Neuron (in vitro differentiated cells): ENCODE measurements around the gene HECTD1.
"Not testable (repeated sequence)": the region's sequence is repeated elsewhere in the genome, so short reads cannot be mapped to it uniquely, and the experiment has no call there.

Source experiments
- H2AFZ ChIP-seq: one replicate; pipeline ENCODE4 v1.6.1; 2013; ENCODE audit warnings: low read depth, mild to moderate bottlenecking, inconsistent platforms, low read length, moderate library complexity
- H3K27me3 ChIP-seq: one replicate; pipeline ENCODE4 v1.6.1; 2013; ENCODE audit warnings: low read length; ENCODE audit not compliant: insufficient read depth
- H3K36me3 ChIP-seq: one replicate; pipeline ENCODE4 v1.6.1; 2013; ENCODE audit warnings: low read length; ENCODE audit not compliant: insufficient read depth
- H3K4me1 ChIP-seq: one replicate; pipeline ENCODE4 v1.6.1; 2013; ENCODE audit warnings: low read length; ENCODE audit not compliant: insufficient read depth
- H3K4me3 ChIP-seq: 2 replicates; pipeline ENCODE4 v1.5.1; 2013; ENCODE audit warnings: mild to moderate bottlenecking, low read length, moderate library complexity
- H3K9me3 ChIP-seq: one replicate; pipeline ENCODE4 v1.6.1; 2013; ENCODE audit warnings: low read length

The HECTD1 gene

GRCh38 chr14:31219169-31219568 is 11.6 kb upstream of the HECTD1 start:
- H3K9me3 ChIP-seq = no peaks in the 10 kb centered on the region
- no peak overlapping the region for H2AFZ ChIP-seq
- H3K27me3 ChIP-seq = no peaks in the 10 kb centered on the region
- H3K4me1 ChIP-seq = no peaks in the 10 kb centered on the region
- H3K4me3 ChIP-seq = no peak overlapping the region
- H3K36me3 ChIP-seq = no peaks in the 10 kb centered on the region

- H3K27me3 ChIP-seq = no peaks in the 10 kb centered on the region
- no peaks in the 10 kb centered on the region for H3K36me3 ChIP-seq
- no peaks in the 10 kb centered on the region for H3K4me1 ChIP-seq
- no peak overlapping the region for H2AFZ ChIP-seq
- no peaks in the 10 kb centered on the region for H3K9me3 ChIP-seq
- no peak overlapping the region for H3K4me3 ChIP-seq
Measured at GRCh38 chr14:31216359-31216758, 8.8 kb upstream of the HECTD1 start.

- Histone ChIP-seq H3K9me3 (no peaks in the 10 kb centered on the region), H3K36me3 (no peaks in the 10 kb centered on the region), H3K4me3 (no peak overlapping the region)
Measured at GRCh38 chr14:31212893-31213292, 5.3 kb upstream of the HECTD1 start.

GRCh38 chr14:31209605-31210004 is 2.0 kb upstream of the HECTD1 start:
- Histone ChIP-seq H3K9me3 (no peaks in the 10 kb centered on the region), H3K4me1 (peaks cover 19% of the 10 kb centered on the region)

More at GRCh38 chr14:31212893-31213292, 5.3 kb upstream of the HECTD1 start:
- H2AFZ ChIP-seq = no peak overlapping the region
- H3K27me3 ChIP-seq = no peaks in the 10 kb centered on the region
- H3K4me1 ChIP-seq = peaks cover 6% of the 10 kb centered on the region

GRCh38 chr14:31208546-31209424 is 1.2 kb upstream of the HECTD1 start:
- Histone ChIP-seq H3K27me3 (no peaks in the 10 kb centered on the region), H2AFZ (peak overlapping the region; percentile 36), H3K4me1 (peaks cover 19% of the 10 kb centered on the region), H3K36me3 (no peaks in the 10 kb centered on the region), H3K9me3 (no peaks in the 10 kb centered on the region), H3K4me3 (peak overlapping the region; percentile 65)

More at GRCh38 chr14:31209605-31210004, 2.0 kb upstream of the HECTD1 start:
- no peak overlapping the region for H2AFZ ChIP-seq
- H3K27me3 ChIP-seq = no peaks in the 10 kb centered on the region
- no peak overlapping the region for H3K4me3 ChIP-seq
- H3K36me3 ChIP-seq = no peaks in the 10 kb centered on the region

- H2AFZ ChIP-seq = peak overlapping the region; percentile 80
- peaks cover 19% of the 10 kb centered on the region for H3K4me1 ChIP-seq
- H3K4me3 ChIP-seq = peak overlapping the region; percentile 65
- H3K27me3 ChIP-seq = no peaks in the 10 kb centered on the region
- peaks cover 10% of the 10 kb centered on the region for H3K36me3 ChIP-seq
- no peaks in the 10 kb centered on the region for H3K9me3 ChIP-seq
Measured at GRCh38 chr14:31207287-31207754, 272 bp downstream of the HECTD1 start.

GRCh38 chr14:31206536-31207286 is 882 bp downstream of the HECTD1 start:
- Histone ChIP-seq H2AFZ (peak overlapping the region; percentile 80), H3K9me3 (no peaks in the 10 kb centered on the region), H3K4me1 (peaks cover 19% of the 10 kb centered on the region), H3K27me3 (no peaks in the 10 kb centered on the region), H3K4me3 (peak overlapping the region; percentile 65), H3K36me3 (peaks cover 13% of the 10 kb centered on the region)

- peaks cover 17% of the 10 kb centered on the region for H3K36me3 ChIP-seq
- H3K4me3 ChIP-seq = peak overlapping the region; percentile 65
- no peaks in the 10 kb centered on the region for H3K9me3 ChIP-seq
- no peaks in the 10 kb centered on the region for H3K27me3 ChIP-seq
- no peak overlapping the region for H2AFZ ChIP-seq
- H3K4me1 ChIP-seq = peaks cover 19% of the 10 kb centered on the region
Measured at GRCh38 chr14:31205681-31206535, 1.7 kb downstream of the HECTD1 start.

- Histone ChIP-seq H3K9me3 (no peaks in the 10 kb centered on the region), H3K4me3 (peak overlapping the region; percentile 65), H2AFZ (no peak overlapping the region), H3K36me3 (peaks cover 20% of the 10 kb centered on the region), H3K27me3 (no peaks in the 10 kb centered on the region), H3K4me1 (peaks cover 19% of the 10 kb centered on the region)
Measured at GRCh38 chr14:31204593-31205534, 2.7 kb downstream of the HECTD1 start.

- not testable (repeated sequence) for H3K27me3 ChIP-seq, H2AFZ ChIP-seq, H3K9me3 ChIP-seq, H3K4me3 ChIP-seq
- Histone ChIP-seq H3K4me1 (peaks cover 18% of the 10 kb centered on the region), H3K36me3 (peaks cover 20% of the 10 kb centered on the region)
Measured at GRCh38 chr14:31203899-31204592, 3.5 kb downstream of the HECTD1 start.

- no peak overlapping the region for H3K4me3 ChIP-seq
- peaks cover 13% of the 10 kb centered on the region for H3K4me1 ChIP-seq
- H3K36me3 ChIP-seq = peaks cover 20% of the 10 kb centered on the region
- H2AFZ ChIP-seq = no peak overlapping the region
- H3K9me3 ChIP-seq = no peaks in the 10 kb centered on the region
- H3K27me3 ChIP-seq = no peaks in the 10 kb centered on the region
Measured at GRCh38 chr14:31203414-31203742, 4.2 kb downstream of the HECTD1 start.
